ENCODE results near the gene ENTHD1. TPM values are rescaled to one million over a fixed set of nuclear protein-coding genes. Genes with fewer than 3 reads are reported as not detected.

ENTHD1 gene
- total and polyA plus RNA-seq, 2 of the 8 experiments (the other 6 are each of a cell fraction or from before 2014, with no cell fraction given) = not detected

DNA sequence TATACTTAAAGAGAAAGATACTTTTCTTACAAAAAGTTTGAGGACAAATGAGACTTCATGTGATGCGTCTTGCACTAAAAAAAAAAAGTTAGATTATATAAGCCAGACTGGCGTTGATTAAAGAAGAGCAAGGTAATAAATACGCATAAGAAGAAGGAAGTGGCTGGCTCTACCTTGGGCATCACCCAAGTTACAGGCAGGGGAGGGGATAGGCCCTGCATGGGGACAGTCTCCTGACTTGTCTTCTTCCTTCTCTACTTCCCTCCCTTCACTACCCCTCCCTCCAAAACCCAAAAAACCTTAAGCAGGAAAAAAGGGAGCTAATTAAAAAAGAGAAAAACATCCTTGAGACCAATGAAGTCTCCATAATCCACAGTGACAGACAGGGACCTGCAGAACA is 44.3 kb upstream of the ENTHD1 start (continued):
- TF ChIP-seq ATF2 (IDR thresholded peaks at IDR 0.05; ENCODE audit: low read length) = no peak

Data from H1 (cell line).